Heart left ventricle (tissue), 16 donors: ENCODE results near the gene TRRAP. TPM values are rescaled to one million over a fixed set of nuclear protein-coding genes. Genes with fewer than 3 reads are reported as not detected.

Experiments used
- ATAC-seq, 4 donors: fragments of 200-7000 bp; cut with Tn5 transposase; one replicate each; pipeline ENCODE4 v1.9.1; 2020 to 2022; ENCODE audit warnings: moderate library complexity in 4 of 4, mild to moderate bottlenecking in 3 of 4, moderate number of reproducible peaks in 1 of 4
- DNase-seq, 5 donors: peaks; one replicate each; pipeline ENCODE4 v3.0.0-alpha.2; 2020
- H3K27ac ChIP-seq, 12 donors: fragments of 200-600 bp; sonication (generic) in 4 of 12; one replicate each; pipeline versions ENCODE4 v1.5.0 to v1.8.0; 2016 to 2022; ENCODE audit warnings: mild to moderate bottlenecking in 2 of 12
- H3K27me3 ChIP-seq, 9 donors: fragments of 200-600 bp; sonication (generic) in 2 of 9; one replicate each; pipeline versions ENCODE4 v1.5.1 to v1.8.0; 2016 to 2022; ENCODE audit warnings: mild to moderate bottlenecking in 3 of 9
- H3K36me3 ChIP-seq, 9 donors: fragments of 200-600 bp; sonication (generic) in 2 of 9; one replicate each; pipeline versions ENCODE4 v1.5.0 to v1.8.0; 2018 to 2022; ENCODE audit warnings: mild to moderate bottlenecking in 2 of 9
- H3K4me1 ChIP-seq, 12 donors: fragments of 200-600 bp; sonication (generic) in 4 of 12; one replicate each; pipeline versions ENCODE4 v1.5.0 to v1.8.0; 2016 to 2022; ENCODE audit warnings: mild to moderate bottlenecking in 3 of 12
- H3K4me3 ChIP-seq, 12 donors: fragments of 200-600 bp; sonication (generic) in 4 of 12; one replicate each; pipeline versions ENCODE4 v1.5.0 to v1.8.0; 2017 to 2022; ENCODE audit warnings: mild to moderate bottlenecking in 9 of 12, moderate library complexity in 4 of 12
- H3K9me3 ChIP-seq, 12 donors: fragments of 200-600 bp; sonication (generic) in 4 of 12; one replicate each; pipeline versions ENCODE4 v1.5.0 to v1.8.0; 2016 to 2022; ENCODE audit warnings: mild to moderate bottlenecking in 1 of 12
- CTCF ChIP-seq, 12 donors: fragments of 200-600 bp; sonication (generic) in 4 of 12; IDR thresholded peaks; one replicate each; pipeline versions ENCODE4 v1.5.0 to v1.8.0; 2018 to 2022; ENCODE audit warnings: antibody characterized with exemption in 12 of 12, mild to moderate bottlenecking in 5 of 12
- POLR2A ChIP-seq, 2 donors: fragments of 450-650 bp; IDR thresholded peaks; one replicate each; pipeline ENCODE4 v1.6.1; 2017; ENCODE audit warnings: antibody characterized with exemption in 2 of 2, mild to moderate bottlenecking in 2 of 2, moderate library complexity in 2 of 2
- WGBS, 4 donors: extraction: QIAGEN DNeasy Blood & Tissue Kit in 2 of 4; methylation state at CpG; one replicate each; pipeline versions ENCODE4 v1.1.5 to v1.1.7; 2013 to 2018; 5-methylcytosine and 5-hydroxymethylcytosine counted together
- intact Hi-C, 10 donors: fragments of 100-400 bp; cut with DNase I; formaldehyde crosslinking; loops; one replicate each; pipeline versions ENCODE4 v1.11.1 to v1.14.2; 2022
- polyA plus RNA-seq, 2 donors: library from polyadenylated mRNA; stranded (reverse); fragments of 200-250 nt; gene quantifications; one replicate each; pipeline ENCODE4 v1.2.3, GENCODE V29; 2013
- total RNA-seq, 9 donors: library from RNA; depleted of rRNA in 2 of 9; stranded (reverse); fragments of >200 nt in 2 of 9; fragmentation: NEBNext Ultra II Directional in 3 of 9; extraction: Animal tissue kit (Norgen Biotek cat#: 25700) in 3 of 9; gene quantifications; one replicate each; pipeline versions ENCODE4 v1.1.0 to v1.2.4, GENCODE V29; 2016 to 2023
- donor health status: ischemic (EF 13 %, LVEDD 7.1; RV severe dilation, severe dysfunction).
- donor health status: healthy with polysubstance abuse.
- donor health status: DM: no; HTN: yes; CAD: no.
- donor health status: DM: no; HTN: no; CAD: no.
- donor health status: ischemic (EF 25% LVEDD 6.9; RV normal size, moderate dysfunction).
- donor health status: ischemic (EF 25% LVEDD 5.7; RV mildly dilated, moderate dysfunction).
- donor health status: healthy.
- donor health status: DM: yes; HTN: yes; CAD: no.
- donor health status: ischemic (EF 35%, LVEDD 5.7; RV mildly dilated, moderate dysfunction).
- donor health status: nonischemic (EF 11% LVEDD 7.7; RV severe dilation, severe dysfunction).
- donor health status: DM: yes; HTN: yes; CAD: no.
- donor health status: PGD.
- donor health status: ischemic (EF 29% LVEDD 5.4; RV normal size, mild dysfunction).
- donor health status: nonischemic (EF 23%, LVEDD 6.1; RV moderate dilation, normal function).

Gene TRRAP
- total and polyA plus RNA-seq, 11 donors, result 9.2 to 29.6 (median 21.6) TPM

GRCh38 chr7:99046722-99047121 is 168.4 kb downstream of the TRRAP start:
- intact Hi-C loops, result loop anchor here in 6 of 10 donors (5.0 to 10.0 kb wide), 2 partner anchors 96 to 98 kb away; partner anchors contain the start of gene SMURF1 (in 6 of the 6)
- H3K4me1 ChIP-seq, result peaks cover 0 to 13% (median 0%) of the 10 kb centered on the region in 12 donors
- no peak for DNase-seq
- no peak for ATAC-seq
- no peaks in the 10 kb centered on the region for H3K9me3 ChIP-seq
- peaks cover 4 to 99% (median 95%) of the 10 kb centered on the region in 9 donors for H3K36me3 ChIP-seq
- no peaks in the 10 kb centered on the region for H3K27me3 ChIP-seq
- no peak overlapping the region for H3K4me3 ChIP-seq
- no peak overlapping the region for H3K27ac ChIP-seq
- WGBS, 4 donors, result 92 to 96% (median 94%) methylated on average over 7 to 8 of the region's 8 CpGs
- no peak for TF ChIP-seq POLR2A (IDR thresholded peaks at IDR 0.05)
- TF ChIP-seq CTCF (IDR thresholded peaks at IDR 0.05), result no peak

DNA sequence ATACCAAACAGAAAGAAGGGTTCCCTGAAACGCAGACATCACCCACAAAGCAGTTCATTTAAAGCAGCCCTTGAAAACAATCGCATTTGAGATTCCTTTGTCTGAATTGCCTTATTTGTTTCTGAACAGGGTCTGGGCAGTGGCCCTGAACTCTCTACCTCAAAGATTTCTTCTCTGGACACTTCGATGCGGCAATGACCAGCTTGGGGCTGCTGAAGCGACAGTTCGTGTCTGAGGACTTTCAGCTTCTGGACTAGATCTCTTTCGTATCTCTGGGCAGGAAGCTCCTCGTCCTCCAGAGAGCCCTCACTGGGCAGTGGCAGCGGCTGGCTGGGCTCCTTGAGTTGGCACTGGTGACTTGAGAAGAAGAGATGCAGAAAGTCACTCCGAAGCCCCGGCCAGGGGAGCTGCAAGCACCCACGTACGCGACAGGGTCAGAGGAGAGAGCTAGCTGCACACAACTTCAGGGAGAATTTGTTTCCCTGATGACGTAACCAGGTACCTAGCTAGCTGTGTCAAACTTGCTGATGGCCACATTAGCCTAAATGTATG is 169.3 kb downstream of the TRRAP start:
- DNase-seq (no peak), ATAC-seq (no peak)
- Histone ChIP-seq H3K27ac (no peak overlapping the region), H3K4me1 (peaks cover 0 to 9% (median 0%) of the 10 kb centered on the region in 12 donors), H3K4me3 (no peak overlapping the region), H3K36me3 (peaks cover 4 to 100% (median 96%) of the 10 kb centered on the region in 9 donors), H3K9me3 (no peaks in the 10 kb centered on the region), H3K27me3 (no peaks in the 10 kb centered on the region)
- intact Hi-C loops, result loop anchor here in 6 of 10 donors (5.0 to 10.0 kb wide), 2 partner anchors 95 to 97 kb away; partner anchors contain the start of gene SMURF1 (in 6 of the 6)
- TF ChIP-seq CTCF (IDR thresholded peaks at IDR 0.05) (no peak), POLR2A (IDR thresholded peaks at IDR 0.05) (no peak)
- 94% methylated on average over 15 of the region's 15 CpGs for WGBS, 4 donors

DNA sequence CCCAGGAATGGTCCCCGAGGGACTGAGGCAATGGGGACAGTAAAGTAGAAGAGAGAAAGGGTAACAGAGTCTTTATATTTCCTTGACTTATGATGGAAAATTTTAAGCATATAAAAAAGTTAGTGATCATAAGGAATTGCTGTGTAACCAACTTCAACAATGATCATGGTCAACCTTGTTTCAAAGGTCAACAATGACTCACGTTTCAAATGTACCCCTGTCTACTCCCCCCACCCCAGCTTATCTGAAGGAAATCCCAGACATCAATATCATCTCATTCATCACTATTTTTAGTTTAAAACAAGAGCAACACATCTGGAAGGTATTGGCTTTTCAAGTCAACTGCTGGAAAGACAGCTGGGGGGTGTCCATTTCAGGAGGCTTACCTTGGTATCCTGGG is 172.6 kb downstream of the TRRAP start:
- DNase-seq (no peak), ATAC-seq (no peak)
- Histone ChIP-seq H3K36me3 (peaks cover 0 to 100% (median 98%) of the 10 kb centered on the region in 9 donors), H3K4me3 (no peak overlapping the region), H3K9me3 (no peaks in the 10 kb centered on the region), H3K4me1 (no peaks in the 10 kb centered on the region), H3K27me3 (no peaks in the 10 kb centered on the region), H3K27ac (no peak overlapping the region)
- TF ChIP-seq POLR2A (IDR thresholded peaks at IDR 0.05) (no peak), CTCF (IDR thresholded peaks at IDR 0.05) (no peak)
- 62 to 74% (median 71%) methylated on average over 2 of the region's 2 CpGs for WGBS, 4 donors
- intact Hi-C loops, result no loop called here

- no peak for DNase-seq
- TF ChIP-seq CTCF (IDR thresholded peaks at IDR 0.05) (no peak), POLR2A (IDR thresholded peaks at IDR 0.05) (no peak)
- H3K9me3 ChIP-seq, result no peaks in the 10 kb centered on the region
- no peaks in the 10 kb centered on the region for H3K27me3 ChIP-seq
- no peak for ATAC-seq
- no peaks in the 10 kb centered on the region for H3K4me1 ChIP-seq
- no peak overlapping the region for H3K27ac ChIP-seq
- H3K36me3 ChIP-seq, result peaks cover 0 to 97% (median 87%) of the 10 kb centered on the region in 9 donors
- H3K4me3 ChIP-seq, result no peak overlapping the region
- intact Hi-C loops, result no loop called here
- 94 to 96% (median 95%) methylated on average over 9 of the region's 9 CpGs for WGBS, 4 donors
These were observed 176.4 kb downstream of the TRRAP start for GRCh38 chr7:99054781-99055180.
